Stimulated activated naive CD8-positive, alpha-beta T cell treated with anti-CD3 and anti-CD28 coated beads, Interleukin-15, Interleukin-2, amounts not matched to agents 100 ng/mL and 50 ng/mL, for 24 hours (primary cell): ENCODE measurements around the gene SPDYE1.
A peak's percentile ranks its signal among the peaks of the same experiment; 100 is the strongest.
"Not testable (repeated sequence)": the region's sequence is repeated elsewhere in the genome, so short reads cannot be mapped to it uniquely, and the experiment has no call there.

Experiments
- H3K27ac Mint-ChIP-seq: one replicate; pipeline ENCODE4 v1.8.0; 2021; ENCODE audit warnings: mild to moderate bottlenecking, mixed read lengths
- H3K27me3 Mint-ChIP-seq: one replicate; pipeline ENCODE4 v1.8.0; 2021; ENCODE audit warnings: mixed read lengths
- H3K36me3 Mint-ChIP-seq: one replicate; pipeline ENCODE4 v1.8.0; 2021; ENCODE audit warnings: low read depth, mixed read lengths
- H3K4me1 Mint-ChIP-seq: one replicate; pipeline ENCODE4 v1.8.0; 2021; ENCODE audit warnings: low read depth, mixed read lengths
- H3K4me3 Mint-ChIP-seq: one replicate; pipeline ENCODE4 v1.8.0; 2021; ENCODE audit warnings: mild to moderate bottlenecking, mixed read lengths
- H3K9me3 Mint-ChIP-seq: one replicate; pipeline ENCODE4 v1.8.0; 2021; ENCODE audit warnings: mixed read lengths

The SPDYE1 gene

GRCh38 chr7:43997532-43997931, at the start of gene SPDYE1:
Gene SPDYE1 (plus strand): TSS chr7:43997897. CDS start chr7:43999950, 2,053 bp downstream.
- H3K27ac Mint-ChIP-seq, H3K4me3 Mint-ChIP-seq, H3K27me3 Mint-ChIP-seq, H3K36me3 Mint-ChIP-seq, H3K9me3 Mint-ChIP-seq, H3K4me1 Mint-ChIP-seq: not testable (repeated sequence)

- H3K27me3 Mint-ChIP-seq = no peaks in the 10 kb centered on the region
- H3K27ac Mint-ChIP-seq = no peak overlapping the region
- peaks cover 32% of the 10 kb centered on the region for H3K36me3 Mint-ChIP-seq
- no peak overlapping the region for H3K4me3 Mint-ChIP-seq
- H3K4me1 Mint-ChIP-seq = peaks cover 3% of the 10 kb centered on the region
- no peaks in the 10 kb centered on the region for H3K9me3 Mint-ChIP-seq
These were observed 45.7 kb upstream of the SPDYE1 start for GRCh38 chr7:43952028-43952427.

- no peaks in the 10 kb centered on the region for H3K9me3 Mint-ChIP-seq
- H3K27ac Mint-ChIP-seq = peak overlapping the region; percentile 42
- no peak overlapping the region for H3K4me3 Mint-ChIP-seq
- no peaks in the 10 kb centered on the region for H3K27me3 Mint-ChIP-seq
- H3K36me3 Mint-ChIP-seq = peaks cover 22% of the 10 kb centered on the region
- H3K4me1 Mint-ChIP-seq = peaks cover 3% of the 10 kb centered on the region
These were observed 44.6 kb upstream of the SPDYE1 start for GRCh38 chr7:43953071-43953470.

- Mint-ChIP-seq H3K9me3 (no peaks in the 10 kb centered on the region), H3K27ac (no peak overlapping the region), H3K36me3 (peaks cover 16% of the 10 kb centered on the region), H3K4me3 (no peak overlapping the region), H3K4me1 (peaks cover 3% of the 10 kb centered on the region), H3K27me3 (no peaks in the 10 kb centered on the region)
These were observed 43.0 kb upstream of the SPDYE1 start for GRCh38 chr7:43954524-43955228.

- H3K4me3 Mint-ChIP-seq = no peak overlapping the region
- H3K36me3 Mint-ChIP-seq = peaks cover 16% of the 10 kb centered on the region
- no peak overlapping the region for H3K27ac Mint-ChIP-seq
- peaks cover 3% of the 10 kb centered on the region for H3K4me1 Mint-ChIP-seq
- no peaks in the 10 kb centered on the region for H3K27me3 Mint-ChIP-seq
- no peaks in the 10 kb centered on the region for H3K9me3 Mint-ChIP-seq
These were observed 41.7 kb upstream of the SPDYE1 start for GRCh38 chr7:43956027-43956426.

GRCh38 chr7:43960933-43961332, 36.8 kb upstream of the SPDYE1 start:
- H3K27ac Mint-ChIP-seq = no peak overlapping the region
- no peaks in the 10 kb centered on the region for H3K9me3 Mint-ChIP-seq
- no peaks in the 10 kb centered on the region for H3K36me3 Mint-ChIP-seq
- no peaks in the 10 kb centered on the region for H3K4me1 Mint-ChIP-seq
- H3K27me3 Mint-ChIP-seq = no peaks in the 10 kb centered on the region
- no peak overlapping the region for H3K4me3 Mint-ChIP-seq

GRCh38 chr7:43966392-43966791, 31.3 kb upstream of the SPDYE1 start:
- not testable (repeated sequence) for H3K27me3 Mint-ChIP-seq, H3K9me3 Mint-ChIP-seq, H3K36me3 Mint-ChIP-seq, H3K4me3 Mint-ChIP-seq, H3K27ac Mint-ChIP-seq, H3K4me1 Mint-ChIP-seq

GRCh38 chr7:43968172-43969040, 29.3 kb upstream of the SPDYE1 start:
- H3K4me1 Mint-ChIP-seq, H3K36me3 Mint-ChIP-seq, H3K27me3 Mint-ChIP-seq, H3K9me3 Mint-ChIP-seq, H3K27ac Mint-ChIP-seq, H3K4me3 Mint-ChIP-seq: not testable (repeated sequence)

- not testable (repeated sequence) for H3K36me3 Mint-ChIP-seq, H3K4me3 Mint-ChIP-seq, H3K4me1 Mint-ChIP-seq, H3K9me3 Mint-ChIP-seq, H3K27me3 Mint-ChIP-seq, H3K27ac Mint-ChIP-seq
These were observed 28.1 kb upstream of the SPDYE1 start for GRCh38 chr7:43969586-43969985.

- H3K4me1 Mint-ChIP-seq, H3K36me3 Mint-ChIP-seq, H3K27ac Mint-ChIP-seq, H3K9me3 Mint-ChIP-seq, H3K27me3 Mint-ChIP-seq, H3K4me3 Mint-ChIP-seq: not testable (repeated sequence)
These were observed 27.0 kb upstream of the SPDYE1 start for GRCh38 chr7:43970698-43971097.

GRCh38 chr7:43974033-43974573, 23.6 kb upstream of the SPDYE1 start:
- not testable (repeated sequence) for H3K36me3 Mint-ChIP-seq, H3K27ac Mint-ChIP-seq, H3K4me3 Mint-ChIP-seq, H3K27me3 Mint-ChIP-seq, H3K9me3 Mint-ChIP-seq, H3K4me1 Mint-ChIP-seq

- H3K9me3 Mint-ChIP-seq, H3K4me3 Mint-ChIP-seq, H3K27ac Mint-ChIP-seq, H3K4me1 Mint-ChIP-seq, H3K27me3 Mint-ChIP-seq, H3K36me3 Mint-ChIP-seq: not testable (repeated sequence)
These were observed 22.8 kb upstream of the SPDYE1 start for GRCh38 chr7:43974725-43975482.

GRCh38 chr7:43977525-43977924, 20.2 kb upstream of the SPDYE1 start:
- Mint-ChIP-seq H3K36me3 (peaks cover 4% of the 10 kb centered on the region), H3K4me3 (no peak overlapping the region), H3K4me1 (no peaks in the 10 kb centered on the region), H3K9me3 (no peaks in the 10 kb centered on the region), H3K27ac (no peak overlapping the region), H3K27me3 (no peaks in the 10 kb centered on the region)

GRCh38 chr7:43978102-43978501, 19.6 kb upstream of the SPDYE1 start:
- H3K4me1 Mint-ChIP-seq, H3K36me3 Mint-ChIP-seq, H3K9me3 Mint-ChIP-seq, H3K27ac Mint-ChIP-seq, H3K27me3 Mint-ChIP-seq, H3K4me3 Mint-ChIP-seq: not testable (repeated sequence)

- not testable (repeated sequence) for H3K27ac Mint-ChIP-seq, H3K27me3 Mint-ChIP-seq, H3K36me3 Mint-ChIP-seq, H3K4me3 Mint-ChIP-seq, H3K9me3 Mint-ChIP-seq, H3K4me1 Mint-ChIP-seq
These were observed 14.8 kb upstream of the SPDYE1 start for GRCh38 chr7:43982848-43983247.
